Ishikawa (cell line): Measurements from ENCODE around the gene UBE3B.

ENCODE experiments used
- CEBPB ChIP-seq: IDR thresholded peaks from 2 replicates; pipeline ENCODE4 v1.6.1; 2012
- CREB1 ChIP-seq: IDR thresholded peaks from 2 replicates; pipeline ENCODE4 v1.6.1; 2012; ENCODE audit warnings: low read depth
- EGR1 ChIP-seq: IDR thresholded peaks from 2 replicates; pipeline ENCODE4 v1.6.1; 2012
- EP300 ChIP-seq: IDR thresholded peaks from 2 replicates; pipeline ENCODE4 v1.6.1; 2012; ENCODE audit warnings: borderline replicate concordance
- FOXM1 ChIP-seq: IDR thresholded peaks from 2 replicates; pipeline ENCODE4 v1.6.1; 2012; ENCODE audit warnings: low read depth, borderline replicate concordance
- NFIC ChIP-seq: IDR thresholded peaks from 2 replicates; pipeline ENCODE4 v1.6.1; 2012
- RAD21 ChIP-seq: IDR thresholded peaks from 2 replicates; pipeline ENCODE4 v1.6.1; 2012; ENCODE audit warnings: low read depth
- TAF1 ChIP-seq: IDR thresholded peaks from 2 replicates; pipeline ENCODE4 v1.6.1; 2012; ENCODE audit warnings: low read depth, mild to moderate bottlenecking
- TCF12 ChIP-seq: IDR thresholded peaks from 2 replicates; pipeline ENCODE4 v1.6.1; 2012; ENCODE audit warnings: low read depth
- TEAD4 ChIP-seq: IDR thresholded peaks from 2 replicates; pipeline ENCODE4 v1.6.1; 2012
- YY1 ChIP-seq: IDR thresholded peaks from 2 replicates; pipeline ENCODE4 v1.6.1; 2012; ENCODE audit warnings: low read depth
- TF ChIP-seq, protein P1 (sequence below): IDR thresholded peaks from 2 replicates; pipeline ENCODE4 v1.6.1; 2012; ENCODE audit warnings: low read depth, mild to moderate bottlenecking
- TF ChIP-seq, protein P2 (sequence below): IDR thresholded peaks from 2 replicates; pipeline ENCODE4 v1.6.1; 2012
- TF ChIP-seq, protein P3 (sequence below): IDR thresholded peaks from 2 replicates; pipeline ENCODE4 v1.6.1; 2012

DNA sequence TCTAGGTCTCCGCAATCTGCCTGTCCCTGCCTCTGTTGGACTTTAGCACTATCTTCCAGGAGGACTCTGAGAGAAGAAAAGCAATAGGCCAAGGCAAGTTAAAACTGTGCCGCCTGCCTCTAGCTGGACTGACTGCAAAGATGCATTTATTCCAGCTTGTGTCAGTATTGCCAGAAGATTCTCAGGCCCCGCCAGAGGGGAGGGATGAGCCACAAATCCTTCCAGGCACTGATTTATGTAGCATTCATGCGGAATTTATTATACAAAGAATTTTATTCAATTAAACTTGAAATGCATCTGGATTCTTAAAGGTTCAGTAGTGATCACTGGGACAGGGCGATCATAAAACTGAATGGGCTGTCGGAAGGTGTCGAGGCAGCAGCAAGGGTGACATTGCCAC is 76.0 kb downstream of the UBE3B start:
- TF ChIP-seq, protein P1, sequence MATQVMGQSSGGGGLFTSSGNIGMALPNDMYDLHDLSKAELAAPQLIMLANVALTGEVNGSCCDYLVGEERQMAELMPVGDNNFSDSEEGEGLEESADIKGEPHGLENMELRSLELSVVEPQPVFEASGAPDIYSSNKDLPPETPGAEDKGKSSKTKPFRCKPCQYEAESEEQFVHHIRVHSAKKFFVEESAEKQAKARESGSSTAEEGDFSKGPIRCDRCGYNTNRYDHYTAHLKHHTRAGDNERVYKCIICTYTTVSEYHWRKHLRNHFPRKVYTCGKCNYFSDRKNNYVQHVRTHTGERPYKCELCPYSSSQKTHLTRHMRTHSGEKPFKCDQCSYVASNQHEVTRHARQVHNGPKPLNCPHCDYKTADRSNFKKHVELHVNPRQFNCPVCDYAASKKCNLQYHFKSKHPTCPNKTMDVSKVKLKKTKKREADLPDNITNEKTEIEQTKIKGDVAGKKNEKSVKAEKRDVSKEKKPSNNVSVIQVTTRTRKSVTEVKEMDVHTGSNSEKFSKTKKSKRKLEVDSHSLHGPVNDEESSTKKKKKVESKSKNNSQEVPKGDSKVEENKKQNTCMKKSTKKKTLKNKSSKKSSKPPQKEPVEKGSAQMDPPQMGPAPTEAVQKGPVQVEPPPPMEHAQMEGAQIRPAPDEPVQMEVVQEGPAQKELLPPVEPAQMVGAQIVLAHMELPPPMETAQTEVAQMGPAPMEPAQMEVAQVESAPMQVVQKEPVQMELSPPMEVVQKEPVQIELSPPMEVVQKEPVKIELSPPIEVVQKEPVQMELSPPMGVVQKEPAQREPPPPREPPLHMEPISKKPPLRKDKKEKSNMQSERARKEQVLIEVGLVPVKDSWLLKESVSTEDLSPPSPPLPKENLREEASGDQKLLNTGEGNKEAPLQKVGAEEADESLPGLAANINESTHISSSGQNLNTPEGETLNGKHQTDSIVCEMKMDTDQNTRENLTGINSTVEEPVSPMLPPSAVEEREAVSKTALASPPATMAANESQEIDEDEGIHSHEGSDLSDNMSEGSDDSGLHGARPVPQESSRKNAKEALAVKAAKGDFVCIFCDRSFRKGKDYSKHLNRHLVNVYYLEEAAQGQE: no peak
- TF ChIP-seq, protein P2, sequence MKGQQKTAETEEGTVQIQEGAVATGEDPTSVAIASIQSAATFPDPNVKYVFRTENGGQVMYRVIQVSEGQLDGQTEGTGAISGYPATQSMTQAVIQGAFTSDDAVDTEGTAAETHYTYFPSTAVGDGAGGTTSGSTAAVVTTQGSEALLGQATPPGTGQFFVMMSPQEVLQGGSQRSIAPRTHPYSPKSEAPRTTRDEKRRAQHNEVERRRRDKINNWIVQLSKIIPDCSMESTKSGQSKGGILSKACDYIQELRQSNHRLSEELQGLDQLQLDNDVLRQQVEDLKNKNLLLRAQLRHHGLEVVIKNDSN: no peak
- TF ChIP-seq FOXM1 (no peak), CEBPB (no peak), TEAD4 (no peak), CREB1 (no peak), EGR1 (no peak), YY1 (no peak), TAF1 (no peak), RAD21 (no peak), NFIC (no peak), EP300 (no peak), TCF12 (no peak)
- TF ChIP-seq, protein P3, sequence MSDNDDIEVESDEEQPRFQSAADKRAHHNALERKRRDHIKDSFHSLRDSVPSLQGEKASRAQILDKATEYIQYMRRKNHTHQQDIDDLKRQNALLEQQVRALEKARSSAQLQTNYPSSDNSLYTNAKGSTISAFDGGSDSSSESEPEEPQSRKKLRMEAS: no peak
